Measurements from ENCODE around the gene SCGB1C2.

- TF ChIP-seq CTCF (IDR thresholded peaks at IDR 0.05) (peak in 2 of 3 donors; percentile 14 to 15), POLR2AphosphoS5 (IDR thresholded peaks at IDR 0.05) (no peak), POLR2A (IDR thresholded peaks at IDR 0.05) (no peak)
These were observed 27.2 kb downstream of the SCGB1C2 start for GRCh38 chr17:164303-165235.
